ENCODE results near the gene CWC27. TPM values are rescaled to one million over a fixed set of nuclear protein-coding genes. Genes with fewer than 3 reads are reported as not detected.

Gene CWC27
- polyA plus RNA-seq, 1 experiment: 39.5 TPM

DNA sequence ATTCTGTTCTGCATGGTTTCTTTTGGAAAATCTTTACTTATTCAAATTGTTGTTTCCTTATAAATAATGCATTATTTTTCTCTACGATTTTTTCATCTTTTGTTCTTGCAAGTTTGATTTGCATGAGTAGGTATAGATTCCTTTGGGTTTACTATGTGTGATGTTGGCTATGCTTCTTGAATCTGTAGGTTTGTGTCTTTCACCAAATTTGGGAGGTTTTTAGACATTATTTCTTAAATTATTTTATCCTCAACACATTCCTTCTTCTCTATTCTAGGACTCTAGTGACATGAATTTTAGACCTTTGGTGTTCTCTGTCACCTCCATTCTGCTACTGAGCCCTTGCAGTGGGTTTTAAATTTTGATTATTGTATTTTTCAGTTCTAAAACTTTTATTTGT, 219.0 kb downstream of the CWC27 start:
- Histone ChIP-seq H3K27me3 (ENCODE audit: control insufficient read depth, insufficient read depth, low read length) (no peaks in the 10 kb centered on the region), H3K4me3 (ENCODE audit: low read depth, low read length) (no peak overlapping the region), H3K27ac (ENCODE audit: low read depth, low read length) (no peak overlapping the region), H3K9me3 (ENCODE audit: control insufficient read depth, insufficient read depth, low read length) (no peaks in the 10 kb centered on the region)
- no peak for DNase-seq (ENCODE audit: low read depth, low spot score)
- TF ChIP-seq, protein P1, sequence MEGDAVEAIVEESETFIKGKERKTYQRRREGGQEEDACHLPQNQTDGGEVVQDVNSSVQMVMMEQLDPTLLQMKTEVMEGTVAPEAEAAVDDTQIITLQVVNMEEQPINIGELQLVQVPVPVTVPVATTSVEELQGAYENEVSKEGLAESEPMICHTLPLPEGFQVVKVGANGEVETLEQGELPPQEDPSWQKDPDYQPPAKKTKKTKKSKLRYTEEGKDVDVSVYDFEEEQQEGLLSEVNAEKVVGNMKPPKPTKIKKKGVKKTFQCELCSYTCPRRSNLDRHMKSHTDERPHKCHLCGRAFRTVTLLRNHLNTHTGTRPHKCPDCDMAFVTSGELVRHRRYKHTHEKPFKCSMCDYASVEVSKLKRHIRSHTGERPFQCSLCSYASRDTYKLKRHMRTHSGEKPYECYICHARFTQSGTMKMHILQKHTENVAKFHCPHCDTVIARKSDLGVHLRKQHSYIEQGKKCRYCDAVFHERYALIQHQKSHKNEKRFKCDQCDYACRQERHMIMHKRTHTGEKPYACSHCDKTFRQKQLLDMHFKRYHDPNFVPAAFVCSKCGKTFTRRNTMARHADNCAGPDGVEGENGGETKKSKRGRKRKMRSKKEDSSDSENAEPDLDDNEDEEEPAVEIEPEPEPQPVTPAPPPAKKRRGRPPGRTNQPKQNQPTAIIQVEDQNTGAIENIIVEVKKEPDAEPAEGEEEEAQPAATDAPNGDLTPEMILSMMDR (IDR thresholded peaks at IDR 0.05; ENCODE audit: low read depth, low read length): no peak
- ChIA-PET CTCF (no interaction called here), POLR2A (no interaction called here)

DNA sequence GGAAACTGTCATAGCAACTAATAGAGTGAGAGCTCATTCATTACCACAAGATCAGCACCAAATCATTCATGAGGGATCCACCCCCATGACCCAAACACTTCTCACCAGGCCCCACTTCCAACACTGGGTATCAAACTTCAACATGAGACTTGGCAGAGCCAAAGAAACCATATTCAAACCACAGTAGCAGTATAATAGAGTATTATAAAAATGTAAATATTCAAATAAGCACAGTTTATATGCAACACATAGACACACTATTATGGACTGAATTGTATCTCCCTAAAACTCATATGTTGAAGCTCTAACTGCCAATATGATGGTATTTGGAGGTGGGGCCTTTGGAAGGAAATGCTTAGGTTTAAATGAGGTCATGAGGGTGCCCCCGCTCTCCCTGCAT, 240.5 kb downstream of the CWC27 start:
- no peaks in the 10 kb centered on the region; the same call in 1 of the 2 replicates for H3K9me3 ChIP-seq (ENCODE audit: control insufficient read depth, insufficient read depth, low read length)
- no peak for DNase-seq (ENCODE audit: low read depth, low spot score)
- POLR2A ChIA-PET: no interaction called here

DNA sequence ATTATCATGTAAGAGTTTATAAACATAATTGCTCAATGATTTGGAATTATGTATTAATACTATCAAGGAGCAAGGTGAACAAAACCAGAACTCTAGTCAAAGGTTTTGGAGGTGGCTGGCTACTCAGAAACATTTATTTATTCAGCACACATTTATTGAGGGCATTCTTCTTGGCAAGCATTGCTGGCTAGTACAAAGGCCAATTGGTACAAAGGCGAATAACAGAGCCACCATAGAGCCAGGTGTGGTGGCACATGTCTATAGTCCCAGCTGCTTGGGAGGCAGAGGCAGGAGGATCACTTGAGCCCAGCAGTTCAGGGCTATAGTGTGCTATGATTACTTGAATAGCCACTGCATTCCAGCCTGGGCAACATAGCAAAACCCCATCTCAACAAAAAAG, 242.1 kb downstream of the CWC27 start:
- no peak for DNase-seq (ENCODE audit: low read depth, low spot score)
- Histone ChIP-seq H3K4me3 (ENCODE audit: low read depth, low read length) (no peak overlapping the region), H3K27ac (ENCODE audit: low read depth, low read length) (no peak overlapping the region), H3K27me3 (ENCODE audit: control insufficient read depth, insufficient read depth, low read length) (no peaks in the 10 kb centered on the region), H3K9me3 (ENCODE audit: control insufficient read depth, insufficient read depth, low read length) (no peaks in the 10 kb centered on the region; the same call in 1 of the 2 replicates)
- ChIA-PET CTCF (interaction anchor here (0.7 kb wide), 1 partner anchor 90 kb away, joined by 3 read pairs; no protein-coding TSS in a partner anchor), POLR2A (no interaction called here)
- TF ChIP-seq, protein P1 (IDR thresholded peaks at IDR 0.05; ENCODE audit: low read depth, low read length): no peak

More for the DNA sequence above, 240.5 kb downstream of the CWC27 start:
- CTCF ChIA-PET: no interaction called here
- Histone ChIP-seq H3K27ac (ENCODE audit: low read depth, low read length) (no peak overlapping the region), H3K27me3 (ENCODE audit: control insufficient read depth, insufficient read depth, low read length) (no peaks in the 10 kb centered on the region), H3K4me3 (ENCODE audit: low read depth, low read length) (no peak overlapping the region)
- TF ChIP-seq, protein P1 (IDR thresholded peaks at IDR 0.05; ENCODE audit: low read depth, low read length): no peak

DNA sequence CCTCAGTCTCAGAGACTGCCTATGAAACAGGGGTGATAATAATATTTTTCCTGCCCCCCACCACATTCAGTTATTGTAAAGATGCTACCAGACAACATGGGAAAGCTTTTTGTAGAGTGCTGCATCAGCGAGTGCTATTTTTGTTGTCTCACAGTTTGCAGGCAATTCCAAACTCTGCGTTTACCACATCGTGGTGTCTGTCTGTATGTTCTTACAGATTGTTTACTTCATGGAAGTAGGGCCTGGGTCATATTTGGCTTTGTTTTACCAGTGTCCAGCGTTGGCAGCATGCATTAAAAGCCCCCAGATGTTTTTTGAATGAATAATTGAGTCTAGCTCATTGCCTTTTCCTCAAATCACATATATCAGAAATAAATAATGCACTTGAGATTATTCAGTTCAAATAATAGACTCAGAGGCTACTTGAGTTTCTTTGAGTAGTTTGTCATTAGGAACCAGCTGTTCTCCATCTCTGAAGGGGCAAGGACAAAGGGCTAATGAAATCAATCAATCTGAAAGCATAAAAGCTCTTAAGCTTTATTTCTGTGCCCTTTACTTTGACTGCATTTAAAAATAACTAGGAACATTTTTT, 243.7 kb downstream of the CWC27 start:
- TF ChIP-seq, protein P1 (IDR thresholded peaks at IDR 0.05; ENCODE audit: low read depth, low read length): no peak
- no peaks in the 10 kb centered on the region; the same call in 1 of the 2 replicates for H3K9me3 ChIP-seq (ENCODE audit: control insufficient read depth, insufficient read depth, low read length)
- H3K4me3 ChIP-seq (ENCODE audit: low read depth, low read length): no peak overlapping the region
- no peak overlapping the region for H3K27ac ChIP-seq (ENCODE audit: low read depth, low read length)
- ChIA-PET CTCF (interaction anchor here (0.7 kb wide), 1 partner anchor 202 kb away, joined by 5 read pairs; no protein-coding TSS in a partner anchor), POLR2A (interaction anchor here (1.0 kb wide), 1 partner anchor 23 kb away, joined by 4 read pairs; no protein-coding TSS in a partner anchor)
- DNase-seq (ENCODE audit: low read depth, low spot score): no peak
- no peaks in the 10 kb centered on the region for H3K27me3 ChIP-seq (ENCODE audit: control insufficient read depth, insufficient read depth, low read length)

DNA sequence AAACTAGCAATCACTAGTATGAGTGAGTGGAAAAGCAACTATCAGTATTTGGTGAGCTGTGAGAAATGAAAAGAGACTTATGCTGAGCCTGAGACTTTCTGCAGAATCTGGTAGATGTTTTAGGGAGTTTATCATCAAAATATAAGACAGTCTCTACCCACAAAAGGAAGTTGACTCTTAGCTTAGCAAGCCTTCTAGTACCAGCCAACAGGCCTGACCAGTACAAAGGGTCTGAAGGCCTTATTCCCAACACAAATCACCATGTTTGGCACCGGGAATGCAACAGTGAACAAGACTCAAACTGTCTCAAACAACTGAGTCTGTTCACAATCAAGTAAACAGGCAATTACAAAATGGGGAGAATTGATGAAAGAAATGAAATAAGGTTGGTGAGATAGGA, 244.4 kb downstream of the CWC27 start:
- ChIA-PET POLR2A (no interaction called here), CTCF (interaction anchor here (1.2 kb wide), 1 partner anchor 471 kb away, joined by 3 read pairs; no protein-coding TSS in a partner anchor)
- Histone ChIP-seq H3K4me3 (ENCODE audit: low read depth, low read length) (no peak overlapping the region), H3K27me3 (ENCODE audit: control insufficient read depth, insufficient read depth, low read length) (no peaks in the 10 kb centered on the region), H3K27ac (ENCODE audit: low read depth, low read length) (no peak overlapping the region), H3K9me3 (ENCODE audit: control insufficient read depth, insufficient read depth, low read length) (no peaks in the 10 kb centered on the region)
- DNase-seq (ENCODE audit: low read depth, low spot score): no peak
- TF ChIP-seq, protein P1 (IDR thresholded peaks at IDR 0.05; ENCODE audit: low read depth, low read length): no peak

Data from AG04450 (cell line).